Kasumi-1 (cell line): ENCODE data around the gene ADAMTS14.

Source experiments
- DNase-seq, 2 experiments: peaks; one replicate each; lab custom pipeline; 2025; lab: John Stamatoyannopoulos, UW

The ADAMTS14 gene

GRCh38 chr10:70692043-70692603 is 19.8 kb downstream of the ADAMTS14 start:
- DNase-seq, result no peak

- DNase-seq, result no peak
Measured at GRCh38 chr10:70693619-70694335, 21.5 kb downstream of the ADAMTS14 start.

GRCh38 chr10:70694418-70695141 is 22.3 kb downstream of the ADAMTS14 start:
- DNase-seq, result no peak

GRCh38 chr10:70695241-70696030 is 23.1 kb downstream of the ADAMTS14 start:
- no peak for DNase-seq

GRCh38 chr10:70698211-70698610 is 25.9 kb downstream of the ADAMTS14 start:
- DNase-seq, result no peak

- no peak for DNase-seq
Measured at GRCh38 chr10:70699063-70699658, 26.9 kb downstream of the ADAMTS14 start.

GRCh38 chr10:70699659-70700174 is 27.4 kb downstream of the ADAMTS14 start:
- DNase-seq, result no peak

- no peak for DNase-seq
Measured at GRCh38 chr10:70702190-70702763, 30.0 kb downstream of the ADAMTS14 start.

GRCh38 chr10:70704211-70704610 is 31.9 kb downstream of the ADAMTS14 start:
- DNase-seq, result no peak

- DNase-seq, result no peak
Measured at GRCh38 chr10:70705121-70705861, 33.0 kb downstream of the ADAMTS14 start.

GRCh38 chr10:70711177-70711576 is 38.9 kb downstream of the ADAMTS14 start:
- no peak for DNase-seq

GRCh38 chr10:70711911-70712310 is 39.6 kb downstream of the ADAMTS14 start:
- DNase-seq, result no peak

- DNase-seq, result no peak
Measured at GRCh38 chr10:70714245-70714644, 41.9 kb downstream of the ADAMTS14 start.

GRCh38 chr10:70714951-70715350 is 42.6 kb downstream of the ADAMTS14 start:
- no peak for DNase-seq

GRCh38 chr10:70715853-70716795 is 43.8 kb downstream of the ADAMTS14 start:
- no peak for DNase-seq

- DNase-seq, result no peak
Measured at GRCh38 chr10:70722820-70723424, 50.6 kb downstream of the ADAMTS14 start.

GRCh38 chr10:70723771-70724170 is 51.5 kb downstream of the ADAMTS14 start:
- DNase-seq, result no peak

- DNase-seq, result no peak
Measured at GRCh38 chr10:70726909-70727495, 54.7 kb downstream of the ADAMTS14 start.

- no peak for DNase-seq
Measured at GRCh38 chr10:70728328-70728727, 56.0 kb downstream of the ADAMTS14 start.
